A549 (cell line): Measurements from ENCODE around the gene WNT5B. TPM values are rescaled to one million over a fixed set of nuclear protein-coding genes. Genes with fewer than 3 reads are reported as not detected.
"Not testable (repeated sequence)": the region's sequence is repeated elsewhere in the genome, so short reads cannot be mapped to it uniquely, and the experiment has no call there.

ENCODE experiments used
- ATAC-seq, 2 experiments: fragments of 200-7000 bp in 1 of 2; fragments of >200 bp in 1 of 2; cut with Nextera tagmentation in 1 of 2; cut with Tn5 transposase in 1 of 2; 3 replicates each; pipeline versions ENCODE4 v1.8.0 to v1.9.1; 2018 to 2020; ENCODE audit warnings: mild to moderate bottlenecking in 1 of 2, moderate library complexity in 1 of 2
- CTCF ChIA-PET: fragments of 300-600 bp; sonication (Branson Sonifier 250); formaldehyde crosslinking; extraction: SDS; loops from one replicate; lab custom pipeline; 2021; ENCODE audit warnings: antibody characterized with exemption, inconsistent platforms; lab: Yijun Ruan, JAX
- POLR2A ChIA-PET: fragments of 350-600 bp; formaldehyde crosslinking; extraction: SDS; loops from one replicate; lab custom pipeline; 2021; ENCODE audit warnings: antibody characterized with exemption, inconsistent platforms; lab: Yijun Ruan, JAX
- DNase-seq, 2 experiments: peaks; one replicate each; pipeline versions ENCODE4 v3.0.0 to v3.0.0-alpha.2; 2011 to 2016; ENCODE audit warnings: low read depth in 1 of 2, low spot score in 1 of 2
- FAIRE-seq: peaks from 2 replicates; lab custom pipeline; 2011; peaks lifted over from hg19 to GRCh38; lab: Jason Lieb, UNC
- H3K27ac ChIP-seq, 2 experiments: fragments of >200 bp; sonication (Bioruptor Twin); formaldehyde crosslinking; 3 replicates each; pipeline ENCODE4 v1.5.1; 2016 to 2017
- H3K4me1 ChIP-seq: fragments of >200 bp; sonication (Bioruptor Twin); formaldehyde crosslinking; 3 replicates; pipeline ENCODE4 v1.6.1; 2016
- H3K4me2 ChIP-seq: fragments of >200 bp; sonication (Bioruptor Twin); formaldehyde crosslinking; 3 replicates; pipeline ENCODE4 v1.6.1; 2016
- H3K4me3 ChIP-seq: fragments of >200 bp; sonication (Bioruptor Twin); formaldehyde crosslinking; 3 replicates; pipeline ENCODE4 v1.5.1; 2016
- H3K9me3 ChIP-seq: fragments of >200 bp; sonication (Bioruptor Twin); formaldehyde crosslinking; 3 replicates; pipeline ENCODE4 v1.6.1; 2016
- BCL3 ChIP-seq: fragments of >200 bp; sonication (Bioruptor Twin); formaldehyde crosslinking; IDR thresholded peaks from 3 replicates; pipeline ENCODE4 v1.6.1; 2016
- ESRRA ChIP-seq: fragments of 150-350 bp; IDR thresholded peaks from 2 replicates; pipeline ENCODE4 v1.6.1; 2014; ENCODE audit warnings: mild to moderate bottlenecking, low read length, borderline replicate concordance
- GATA3 ChIP-seq: IDR thresholded peaks from 2 replicates; pipeline ENCODE4 v1.6.1; 2012; ENCODE audit warnings: borderline replicate concordance
- HEYL ChIP-seq: fragments of 250-450 bp; sonication (Bioruptor Pico); IDR thresholded peaks from 2 replicates; pipeline ENCODE4 v1.8.0; 2021; ENCODE audit warnings: mild to moderate bottlenecking, moderate library complexity
- HOXA7 ChIP-seq: fragments of 250-450 bp; sonication (Bioruptor Pico); IDR thresholded peaks from 2 replicates; pipeline ENCODE4 v1.5.0; 2020; ENCODE audit warnings: mild to moderate bottlenecking, moderate library complexity
- MAZ ChIP-seq: fragments of 150-350 bp; IDR thresholded peaks from 2 replicates; pipeline ENCODE4 v1.6.1; 2014; ENCODE audit warnings: antibody characterized with exemption, low read depth, low read length, borderline replicate concordance
- NR3C1 ChIP-seq: fragments of >200 bp; sonication (Bioruptor Twin); formaldehyde crosslinking; IDR thresholded peaks from 3 replicates; pipeline ENCODE4 v1.6.1; 2017
- RNF2 ChIP-seq: fragments of 200-600 bp; sonication (generic); IDR thresholded peaks from 2 replicates; pipeline ENCODE4 v1.6.1; 2016; ENCODE audit warnings: low read depth, mild to moderate bottlenecking, antibody characterized with exemption, moderate library complexity, borderline replicate concordance
- TP53 ChIP-seq: fragments of 250-450 bp; sonication (Bioruptor Pico); IDR thresholded peaks from 2 replicates; pipeline ENCODE4 v1.5.0; 2021; ENCODE audit warnings: mild to moderate bottlenecking, moderate library complexity
- WGBS: methylation state at CpG from one replicate; pipeline ENCODE4 v1.1.6; 2017; ENCODE audit errors: missing lambda C conversion rate; 5-methylcytosine and 5-hydroxymethylcytosine counted together
- polyA plus RNA-seq, 4 experiments: library from polyadenylated mRNA; depleted of rRNA in 3 of 4; stranded (reverse); fragments of >200 nt; fragmentation: RNase III in 1 of 4; extraction: RNeasy Plus Mini Kit Qiagen cat#74134 plus additional on column Dnase treatment in 1 of 4; gene quantifications; 2 replicates in 3 of 4; 3 replicates in 1 of 4; pipeline ENCODE4 v1.2.3, GENCODE V29; 2011 to 2017
- TF ChIP-seq, protein P1 (sequence below): fragments of 150-350 bp; IDR thresholded peaks from 2 replicates; pipeline ENCODE4 v1.6.1; 2014; ENCODE audit warnings: low read depth, mild to moderate bottlenecking, low read length

WNT5B gene
- polyA plus RNA-seq, 2 of the 4 experiments (the other 2 are of a cell fraction) = 1.3 to 1.6 TPM

- H3K9me3 ChIP-seq = no peaks in the 10 kb centered on the region
- ChIA-PET POLR2A (interaction anchor here (0.5 to 0.9 kb wide), 3 partner anchors 8 to 135 kb away, joined by 3 to 7 read pairs (median 5); no protein-coding TSS in a partner anchor), CTCF (interaction anchor here (1.0 to 3.0 kb wide), 2 partner anchors 12 to 477 kb away, joined by 3 to 20 read pairs; no protein-coding TSS in a partner anchor)
- ATAC-seq = no peak; a peak in 1 of 6 replicates
- H3K4me1 ChIP-seq = peaks cover 38% of the 10 kb centered on the region
- TF ChIP-seq HEYL (no peak), TP53 (no peak)
- no peak for DNase-seq
- peak overlapping the region; percentile 68 for H3K4me3 ChIP-seq
- 23% methylated on average over 19 of the region's 19 CpGs for WGBS
- H3K4me2 ChIP-seq = peak overlapping the region; percentile 96
- no peak for FAIRE-seq
- H3K27ac ChIP-seq = peak overlapping the region; percentile 91 to 99
Measured at GRCh38 chr12:1595026-1595561, 33.9 kb upstream of the WNT5B start.

DNA sequence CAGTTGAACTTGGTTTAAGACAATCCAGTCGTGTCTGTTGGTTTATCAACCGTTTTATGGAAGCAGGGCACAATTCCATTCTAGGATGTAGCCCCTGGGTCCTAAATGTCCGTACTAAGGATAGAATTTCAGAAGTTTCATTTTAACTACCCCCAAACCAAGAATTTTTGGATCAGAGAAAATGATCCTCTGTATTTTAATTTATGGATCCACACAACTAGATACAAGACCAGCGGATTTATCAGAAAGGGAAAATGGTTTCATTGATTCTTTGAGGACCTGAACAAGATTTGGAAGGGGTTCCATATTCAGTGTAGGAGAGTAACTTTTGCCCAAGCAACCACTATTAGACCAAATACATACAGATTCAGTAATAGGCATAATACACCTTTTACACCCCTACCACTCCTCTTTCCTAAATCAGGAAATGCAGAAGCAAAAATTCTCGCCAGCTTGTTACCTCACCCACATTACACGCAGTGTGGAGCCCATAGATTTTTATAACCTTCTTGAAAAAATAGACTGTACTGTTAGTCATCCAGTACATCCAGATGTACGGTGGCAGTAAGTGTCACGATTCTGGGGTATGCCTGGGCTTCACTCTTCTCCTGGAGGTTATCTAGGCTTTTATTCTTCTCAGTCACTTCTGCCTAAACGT is 33.2 kb upstream of the WNT5B start:
- Histone ChIP-seq H3K4me2 (peak overlapping the region; percentile 96), H3K27ac (peak overlapping the region in 1 of 2 experiments; percentile 99; a peak in 2 of 6 replicates), H3K4me1 (peaks cover 33% of the 10 kb centered on the region)
- WGBS = 87% methylated on average over 9 of the region's 9 CpGs
- POLR2A ChIA-PET = no interaction called here
- DNase-seq (no peak), ATAC-seq (no peak), FAIRE-seq (no peak)
- TF ChIP-seq NR3C1 (no peak), BCL3 (no peak), ESRRA (no peak), GATA3 (no peak), HOXA7 (no peak), MAZ (no peak)
- TF ChIP-seq, protein P1, sequence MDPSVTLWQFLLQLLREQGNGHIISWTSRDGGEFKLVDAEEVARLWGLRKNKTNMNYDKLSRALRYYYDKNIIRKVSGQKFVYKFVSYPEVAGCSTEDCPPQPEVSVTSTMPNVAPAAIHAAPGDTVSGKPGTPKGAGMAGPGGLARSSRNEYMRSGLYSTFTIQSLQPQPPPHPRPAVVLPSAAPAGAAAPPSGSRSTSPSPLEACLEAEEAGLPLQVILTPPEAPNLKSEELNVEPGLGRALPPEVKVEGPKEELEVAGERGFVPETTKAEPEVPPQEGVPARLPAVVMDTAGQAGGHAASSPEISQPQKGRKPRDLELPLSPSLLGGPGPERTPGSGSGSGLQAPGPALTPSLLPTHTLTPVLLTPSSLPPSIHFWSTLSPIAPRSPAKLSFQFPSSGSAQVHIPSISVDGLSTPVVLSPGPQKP = no peak
- TF ChIP-seq, all 56 proteins: peak for 0
- no peaks in the 10 kb centered on the region for H3K9me3 ChIP-seq
- CTCF ChIA-PET = no interaction called here
- no peak overlapping the region for H3K4me3 ChIP-seq

DNA sequence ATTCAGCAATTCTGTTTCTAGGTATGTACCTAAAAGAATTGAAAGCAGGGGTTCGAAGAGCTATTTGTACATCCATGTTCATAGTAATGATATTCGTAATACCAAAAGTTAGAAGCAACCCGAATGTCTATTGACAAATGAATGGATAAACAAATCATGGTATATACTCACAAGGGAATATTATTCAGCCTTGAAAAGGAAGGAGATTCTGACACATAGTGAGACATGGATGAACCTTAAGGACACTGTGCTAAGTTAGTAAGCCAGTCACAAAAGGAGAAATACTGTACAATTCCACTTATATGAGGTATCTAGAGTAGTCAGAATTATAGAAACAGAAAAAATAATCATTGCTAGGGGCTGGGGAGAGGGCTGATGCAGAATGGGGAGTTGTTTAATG is 30.3 kb upstream of the WNT5B start:
- 86% methylated on average over 3 of the region's 3 CpGs for WGBS
- Histone ChIP-seq H3K9me3 (no peaks in the 10 kb centered on the region), H3K4me2 (no peak overlapping the region), H3K27ac (no peak overlapping the region), H3K4me1 (peaks cover 6% of the 10 kb centered on the region; the same call in 2 of the 3 replicates), H3K4me3 (no peak overlapping the region)
- FAIRE-seq = no peak
- no peak for DNase-seq
- TF ChIP-seq RNF2 = no peak
- ATAC-seq = no peak
- ChIA-PET POLR2A (no interaction called here), CTCF (interaction anchor here (0.7 to 2.3 kb wide), 4 partner anchors 11 to 481 kb away, joined by 3 to 14 read pairs (median 6); no protein-coding TSS in a partner anchor)

- WGBS = 80% methylated on average over 9 of the region's 9 CpGs
- not testable (repeated sequence) for H3K4me2 ChIP-seq, H3K27ac ChIP-seq, H3K4me3 ChIP-seq, H3K9me3 ChIP-seq, DNase-seq, ATAC-seq, FAIRE-seq
- ChIA-PET CTCF (interaction anchor here (0.6 to 3.3 kb wide), 8 partner anchors 15 to 653 kb away, joined by 3 to 23 read pairs (median 4); partner anchors contain the start of gene RAD52), POLR2A (interaction anchor here (0.8 to 1.1 kb wide), 2 partner anchors 8 to 9 kb away, joined by 3 to 5 read pairs; no protein-coding TSS in a partner anchor)
- H3K4me1 ChIP-seq = peaks cover 13% of the 10 kb centered on the region
Measured at GRCh38 chr12:1602706-1603105, 26.3 kb upstream of the WNT5B start.
